Nephron (organoid): Measurements from ENCODE around the gene EPS8L2.

Experiments
- H3K27ac Mint-ChIP-seq, 3 experiments: 2 replicates each; pipeline ENCODE4 v1.8.0; 2020; ENCODE audit warnings: mixed read lengths in 3 of 3, mild to moderate bottlenecking in 2 of 3, moderate library complexity in 1 of 3
- H3K27me3 Mint-ChIP-seq: 2 replicates; pipeline ENCODE4 v1.8.0; 2021; ENCODE audit warnings: low read depth, mild to moderate bottlenecking, moderate library complexity, mixed read lengths
- H3K36me3 Mint-ChIP-seq: 2 replicates; pipeline ENCODE4 v1.8.0; 2020; ENCODE audit warnings: low read depth, mixed read lengths
- H3K4me1 Mint-ChIP-seq: 2 replicates; pipeline ENCODE4 v1.8.0; 2020; ENCODE audit warnings: mixed read lengths
- H3K4me3 Mint-ChIP-seq, 3 experiments: 2 replicates each; pipeline ENCODE4 v1.8.0; 2020; ENCODE audit warnings: mild to moderate bottlenecking in 3 of 3, mixed read lengths in 3 of 3, moderate library complexity in 2 of 3
- H3K9me3 Mint-ChIP-seq: 2 replicates; pipeline ENCODE4 v1.8.0; 2020; ENCODE audit warnings: mixed read lengths
- TF ChIP-seq, protein P1 (sequence below), 3 experiments: fragments of 200-600 bp; sonication (generic); IDR thresholded peaks; one replicate each; pipeline ENCODE4 v1.5.0; 2021; ENCODE audit warnings: antibody characterized with exemption in 3 of 3; ENCODE audit not compliant: unreplicated experiment in 3 of 3

Gene EPS8L2

DNA sequence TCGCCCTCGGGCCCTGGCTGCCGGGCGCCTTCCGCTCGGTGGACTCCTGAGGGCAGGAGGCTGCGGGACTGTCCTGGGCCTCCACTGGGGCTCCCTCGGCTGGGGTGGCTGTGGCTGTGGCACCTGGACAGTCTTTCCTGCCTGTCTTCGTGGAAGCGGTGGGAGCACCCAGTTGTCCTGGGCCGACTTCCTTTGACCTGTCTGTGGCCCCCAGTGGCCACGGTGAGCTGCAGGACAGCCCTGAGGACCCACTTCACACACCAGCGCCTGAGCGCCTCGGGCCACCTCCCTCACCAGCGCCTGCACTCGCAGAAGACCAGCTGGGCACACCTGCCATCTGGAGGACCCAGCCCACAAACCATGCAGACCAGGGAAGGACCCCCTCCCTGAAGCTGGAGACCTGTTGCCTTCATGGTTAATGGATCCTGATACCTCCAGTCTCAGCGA, 1.8 kb upstream of the EPS8L2 start:
- Mint-ChIP-seq H3K27ac (no peak overlapping the region), H3K27me3 (peaks cover 10% of the 10 kb centered on the region), H3K4me3 (no peak overlapping the region), H3K36me3 (peaks cover 8% of the 10 kb centered on the region), H3K9me3 (no peaks in the 10 kb centered on the region), H3K4me1 (no peaks in the 10 kb centered on the region)
- TF ChIP-seq, protein P1, sequence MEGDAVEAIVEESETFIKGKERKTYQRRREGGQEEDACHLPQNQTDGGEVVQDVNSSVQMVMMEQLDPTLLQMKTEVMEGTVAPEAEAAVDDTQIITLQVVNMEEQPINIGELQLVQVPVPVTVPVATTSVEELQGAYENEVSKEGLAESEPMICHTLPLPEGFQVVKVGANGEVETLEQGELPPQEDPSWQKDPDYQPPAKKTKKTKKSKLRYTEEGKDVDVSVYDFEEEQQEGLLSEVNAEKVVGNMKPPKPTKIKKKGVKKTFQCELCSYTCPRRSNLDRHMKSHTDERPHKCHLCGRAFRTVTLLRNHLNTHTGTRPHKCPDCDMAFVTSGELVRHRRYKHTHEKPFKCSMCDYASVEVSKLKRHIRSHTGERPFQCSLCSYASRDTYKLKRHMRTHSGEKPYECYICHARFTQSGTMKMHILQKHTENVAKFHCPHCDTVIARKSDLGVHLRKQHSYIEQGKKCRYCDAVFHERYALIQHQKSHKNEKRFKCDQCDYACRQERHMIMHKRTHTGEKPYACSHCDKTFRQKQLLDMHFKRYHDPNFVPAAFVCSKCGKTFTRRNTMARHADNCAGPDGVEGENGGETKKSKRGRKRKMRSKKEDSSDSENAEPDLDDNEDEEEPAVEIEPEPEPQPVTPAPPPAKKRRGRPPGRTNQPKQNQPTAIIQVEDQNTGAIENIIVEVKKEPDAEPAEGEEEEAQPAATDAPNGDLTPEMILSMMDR (IDR thresholded peaks at IDR 0.05; ENCODE audit: unreplicated experiment in 3 of 3) = no peak

DNA sequence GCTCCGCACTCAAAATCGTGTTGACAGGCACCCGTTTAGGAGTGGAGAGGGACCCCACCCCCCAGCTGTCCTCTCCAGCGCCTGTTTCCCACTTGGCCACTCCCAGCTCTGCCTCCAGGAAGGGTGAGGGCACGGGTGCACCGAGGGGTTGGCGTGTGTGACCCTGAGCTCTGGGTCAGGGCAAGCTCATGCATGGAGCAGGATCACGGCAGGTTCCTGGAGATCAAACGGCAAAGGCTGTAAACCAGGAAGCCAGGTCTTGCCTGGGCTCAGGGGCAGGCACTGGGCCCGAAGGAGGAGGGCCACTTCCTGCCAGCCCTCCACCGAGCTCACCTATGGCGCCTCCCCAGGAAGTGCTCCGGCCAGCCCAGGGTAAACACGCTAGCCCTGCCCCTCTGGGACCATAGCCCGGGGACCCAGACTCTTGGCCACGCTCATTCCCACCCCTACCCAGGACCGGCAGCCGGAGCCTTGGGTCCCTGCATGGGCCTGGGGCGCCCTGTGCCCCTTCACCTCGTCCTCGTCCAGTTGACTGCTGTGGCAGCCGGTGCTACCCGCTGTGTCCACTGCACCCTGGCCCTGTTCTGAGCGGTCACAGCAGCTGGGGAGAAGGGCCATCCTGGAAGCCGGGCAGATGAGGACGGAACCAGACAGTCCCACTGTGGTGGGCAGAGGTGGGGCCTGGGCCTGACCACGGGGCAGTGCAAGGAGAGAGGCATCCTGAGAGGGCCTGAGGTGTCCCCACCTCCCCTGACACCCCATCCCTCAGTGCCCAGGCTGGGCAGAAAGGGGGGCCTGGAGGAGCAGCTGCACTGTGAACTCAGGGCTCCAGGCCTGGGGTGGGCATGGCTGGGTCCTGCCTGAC, 1.0 kb upstream of the EPS8L2 start:
- Mint-ChIP-seq H3K4me1 (no peaks in the 10 kb centered on the region), H3K9me3 (no peaks in the 10 kb centered on the region), H3K27me3 (peaks cover 10% of the 10 kb centered on the region), H3K36me3 (peaks cover 8% of the 10 kb centered on the region), H3K27ac (no peak overlapping the region), H3K4me3 (peak overlapping the region in 2 of 3 experiments; percentile 70)
- TF ChIP-seq, protein P1 (IDR thresholded peaks at IDR 0.05; ENCODE audit: unreplicated experiment in 3 of 3) = no peak

DNA sequence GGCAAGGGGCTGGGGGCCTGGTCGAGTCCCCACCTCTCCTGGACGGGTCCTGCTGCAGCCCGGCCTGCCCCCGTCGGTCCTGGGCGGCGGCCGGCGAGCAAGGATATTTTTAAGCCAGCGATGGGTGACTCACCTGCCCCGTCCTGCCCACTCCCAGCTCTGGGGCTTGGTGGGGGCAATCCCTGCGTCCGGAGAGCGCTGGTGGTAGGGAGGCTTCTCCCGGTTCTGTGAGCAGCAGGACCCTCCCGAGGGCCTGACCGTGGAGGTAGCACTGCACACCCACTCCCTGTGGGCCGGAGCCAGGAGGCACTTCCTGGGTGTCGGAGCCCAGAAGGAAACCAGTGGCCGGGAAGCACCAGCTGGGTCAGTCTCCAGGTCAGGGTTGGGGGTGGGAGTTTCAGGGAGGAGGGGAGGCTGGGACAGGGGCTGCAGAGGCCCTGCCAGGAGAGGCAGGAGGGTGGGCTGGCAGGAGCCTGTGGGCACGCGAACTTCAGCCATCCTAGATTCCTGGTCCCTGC, 467 bp downstream of the EPS8L2 start:
- H3K27ac Mint-ChIP-seq = peak overlapping the region in 1 of 3 experiments; percentile 57
- H3K9me3 Mint-ChIP-seq = no peaks in the 10 kb centered on the region
- peaks cover 7% of the 10 kb centered on the region for H3K4me1 Mint-ChIP-seq
- peaks cover 8% of the 10 kb centered on the region for H3K36me3 Mint-ChIP-seq
- peaks cover 19% of the 10 kb centered on the region for H3K27me3 Mint-ChIP-seq
- TF ChIP-seq, protein P1 (IDR thresholded peaks at IDR 0.05; ENCODE audit: unreplicated experiment in 3 of 3) = no peak
- peak overlapping the region in 2 of 3 experiments; percentile 53 to 64 for H3K4me3 Mint-ChIP-seq

DNA sequence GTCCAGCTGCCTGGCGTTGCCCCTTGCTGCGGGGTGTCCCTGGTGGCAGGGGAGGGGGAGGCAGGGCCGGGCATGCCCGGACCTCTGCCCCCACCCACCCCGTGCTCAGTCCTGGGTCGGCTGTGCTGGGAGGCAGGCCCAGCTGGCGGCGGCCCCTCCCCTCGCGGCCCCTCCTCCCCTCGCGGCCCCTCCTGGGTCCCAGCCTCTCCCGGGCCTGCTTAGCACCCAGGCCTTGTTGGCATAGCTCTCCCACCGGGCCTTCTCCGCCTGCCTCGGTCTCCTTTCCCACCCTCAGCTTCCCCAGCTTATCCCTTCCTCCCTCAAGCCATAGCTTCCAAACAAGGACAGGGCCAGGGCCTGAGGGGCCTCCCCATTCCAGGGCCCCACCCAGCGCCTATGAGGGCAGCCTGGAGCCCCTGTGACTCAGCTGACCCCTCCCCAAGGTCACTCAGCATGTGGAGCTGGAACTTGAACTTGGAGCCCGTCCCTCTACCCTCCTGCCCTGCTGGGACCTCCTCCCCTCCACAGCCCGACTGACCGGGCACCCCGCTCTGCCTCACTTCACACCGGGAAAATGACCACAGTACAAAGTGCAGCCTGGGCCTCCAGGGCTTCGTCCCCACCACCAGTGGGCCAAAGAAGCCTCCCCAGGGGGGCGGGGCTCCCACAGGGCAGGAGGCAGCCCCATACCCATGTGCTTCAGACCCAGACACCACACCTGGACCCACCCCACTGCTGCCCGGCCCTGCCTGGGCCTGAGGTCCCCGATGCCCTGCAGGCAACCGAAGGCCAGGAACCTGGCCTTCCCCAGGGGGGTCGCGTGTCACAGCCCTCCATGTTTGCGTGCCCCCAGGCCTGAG, 1.2 kb downstream of the EPS8L2 start:
- Mint-ChIP-seq H3K36me3 (peaks cover 4% of the 10 kb centered on the region), H3K27me3 (peaks cover 19% of the 10 kb centered on the region), H3K27ac (peak overlapping the region; percentile 44 to 93 (median 80)), H3K4me3 (peak overlapping the region; percentile 49 to 76 (median 71)), H3K4me1 (peaks cover 7% of the 10 kb centered on the region), H3K9me3 (no peaks in the 10 kb centered on the region)
- TF ChIP-seq, protein P1 (IDR thresholded peaks at IDR 0.05; ENCODE audit: unreplicated experiment in 3 of 3) = peak in 2 of 3 experiments; percentile 14 to 34

DNA sequence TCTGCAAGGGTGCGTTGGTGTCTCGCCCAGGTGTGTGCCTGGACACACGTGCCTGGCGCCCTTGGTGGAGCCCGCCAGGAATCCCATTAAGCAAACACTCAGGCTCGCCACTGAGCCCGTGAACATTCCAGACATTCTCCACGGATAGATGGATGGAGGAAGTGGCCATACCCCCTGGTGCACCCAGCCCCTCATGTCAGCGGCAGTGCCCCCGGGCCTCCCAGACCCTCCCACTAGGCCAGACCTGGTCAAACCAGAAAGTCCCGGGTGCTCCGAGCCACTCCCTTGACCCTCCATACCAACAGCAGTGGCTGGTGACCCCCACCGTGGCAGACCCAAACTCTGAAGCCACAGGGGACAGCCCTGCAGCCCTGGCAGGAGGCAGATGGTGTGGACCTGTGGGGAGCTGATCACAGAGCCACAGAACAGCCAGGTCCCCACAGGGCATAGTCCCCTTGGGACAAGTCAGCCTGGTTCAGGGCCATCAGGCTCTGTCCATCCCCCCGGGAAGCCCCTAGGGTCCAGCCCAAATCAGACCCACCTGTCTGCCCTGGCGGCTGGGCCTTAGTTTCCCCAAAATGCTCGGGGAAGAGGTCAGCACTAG, 1.9 kb downstream of the EPS8L2 start:
- Mint-ChIP-seq H3K27me3 (peaks cover 19% of the 10 kb centered on the region), H3K9me3 (no peaks in the 10 kb centered on the region), H3K4me1 (peaks cover 7% of the 10 kb centered on the region), H3K27ac (peak overlapping the region; percentile 44 to 93 (median 80)), H3K36me3 (peaks cover 4% of the 10 kb centered on the region), H3K4me3 (peak overlapping the region; percentile 49 to 76 (median 71))
- TF ChIP-seq, protein P1 (IDR thresholded peaks at IDR 0.05; ENCODE audit: unreplicated experiment in 3 of 3) = no peak
